ENCODE data around the gene UBE2F. TPM values are rescaled to one million over a fixed set of nuclear protein-coding genes. Genes with fewer than 3 reads are reported as not detected.

Gene UBE2F
- polyA plus RNA-seq, 1 of the 3 experiments (the other 2 are of a cell fraction): 56.9 TPM

GRCh38 chr2:238019962-238020361, 53.1 kb downstream of the UBE2F start:
- H3K79me2 ChIP-seq (ENCODE audit: insufficient read depth): peaks cover 20% of the 10 kb centered on the region; the same call in 1 of the 2 replicates

GRCh38 chr2:238020816-238021215, 54.0 kb downstream of the UBE2F start:
- H3K4me2 ChIP-seq: no peak overlapping the region
- H3K36me3 ChIP-seq (replicated peaks in 1 of 2; ENCODE audit: control insufficient read depth in 1 of 2, insufficient read depth in 2 of 2, low read length in 1 of 2): peaks cover 4 to 32% of the 10 kb centered on the region in 2 experiments
- no peak overlapping the region for H3K27ac ChIP-seq (ENCODE audit: low read depth in 2 of 2, low read length in 1 of 2)
- no peak overlapping the region for H3K9ac ChIP-seq
- no peak overlapping the region for H2AFZ ChIP-seq (ENCODE audit: low read depth)
- DNase-seq: no peak
- CTCF ChIA-PET: no interaction called here
- no peak overlapping the region for H3K4me3 ChIP-seq (ENCODE audit: low read depth in 2 of 2, low read length in 1 of 2)
- H3K9me3 ChIP-seq: no peaks in the 10 kb centered on the region
- H3K9me2 ChIP-seq: no peaks in the 10 kb centered on the region
- no peaks in the 10 kb centered on the region for H4K20me1 ChIP-seq (ENCODE audit: insufficient read depth)
- no peaks in the 10 kb centered on the region for H3F3A ChIP-seq (replicated peaks; ENCODE audit: insufficient read depth)
- H3K27me3 ChIP-seq (ENCODE audit: insufficient read depth): no peaks in the 10 kb centered on the region
- H3K79me2 ChIP-seq (ENCODE audit: insufficient read depth): peaks cover 20% of the 10 kb centered on the region; the same call in 1 of the 2 replicates
- H3K4me1 ChIP-seq (ENCODE audit: control insufficient read depth in 1 of 2, insufficient read depth in 2 of 2, low read depth in 1 of 2, low read length in 1 of 2): peaks cover 0 to 6% of the 10 kb centered on the region in 2 experiments; a peak in 1 of 4 replicates
- 93% methylated on average over 9 of the region's 9 CpGs for WGBS (ENCODE audit: low lambda C conversion rate)
- POLR2A ChIA-PET: no interaction called here
- TF ChIP-seq IRF3 (IDR thresholded peaks at IDR 0.05; ENCODE audit: low read depth, low read length) (no peak), MEF2A (IDR thresholded peaks at IDR 0.05; ENCODE audit: borderline replicate concordance, low read depth) (no peak), TEAD4 (IDR thresholded peaks at IDR 0.05; ENCODE audit: borderline replicate concordance, insufficient read depth) (no peak), MAX (IDR thresholded peaks at IDR 0.05; ENCODE audit: low read depth) (no peak), EP300 (IDR thresholded peaks at IDR 0.05; ENCODE audit: borderline replicate concordance in 1 of 2, low read depth in 1 of 2, low read length in 1 of 2) (no peak), RFX5 (IDR thresholded peaks at IDR 0.05; ENCODE audit: low read length) (no peak), USF2 (IDR thresholded peaks at IDR 0.05; ENCODE audit: borderline replicate concordance, low read depth, low read length) (no peak), FOXJ3 (CRISPR knock-in tag; IDR thresholded peaks at IDR 0.05) (no peak), ELF1 (IDR thresholded peaks at IDR 0.05) (no peak), TCF12 (IDR thresholded peaks at IDR 0.05) (no peak), PBX3 (IDR thresholded peaks at IDR 0.05) (no peak), EZH2phosphoT487 (IDR thresholded peaks at IDR 0.05; ENCODE audit: borderline replicate concordance, low read depth) (no peak), GABPA (IDR thresholded peaks at IDR 0.05; ENCODE audit: low read depth) (no peak), RCOR1 (IDR thresholded peaks at IDR 0.05; ENCODE audit: low read length) (no peak)

More at GRCh38 chr2:238019962-238020361, 53.1 kb downstream of the UBE2F start:
- Histone ChIP-seq H4K20me1 (ENCODE audit: insufficient read depth) (no peaks in the 10 kb centered on the region), H3K27me3 (ENCODE audit: insufficient read depth) (no peaks in the 10 kb centered on the region), H3K9me2 (no peaks in the 10 kb centered on the region), H3F3A (replicated peaks; ENCODE audit: insufficient read depth) (no peaks in the 10 kb centered on the region), H3K4me3 (ENCODE audit: low read depth in 2 of 2, low read length in 1 of 2) (no peak overlapping the region), H3K4me2 (no peak overlapping the region), H3K36me3 (replicated peaks in 1 of 2; ENCODE audit: control insufficient read depth in 1 of 2, insufficient read depth in 2 of 2, low read length in 1 of 2) (peaks cover 4 to 25% of the 10 kb centered on the region in 2 experiments), H3K9me3 (no peaks in the 10 kb centered on the region), H2AFZ (ENCODE audit: low read depth) (no peak overlapping the region), H3K9ac (no peak overlapping the region), H3K4me1 (ENCODE audit: control insufficient read depth in 1 of 2, insufficient read depth in 2 of 2, low read depth in 1 of 2, low read length in 1 of 2) (peaks cover 0 to 6% of the 10 kb centered on the region in 2 experiments; a peak in 1 of 4 replicates), H3K27ac (ENCODE audit: low read depth in 2 of 2, low read length in 1 of 2) (no peak overlapping the region; a peak in 1 of 4 replicates)
- TF ChIP-seq SIN3A (IDR thresholded peaks at IDR 0.05; ENCODE audit: borderline replicate concordance, low read depth, low read length) (no peak), GATA2 (CRISPR knock-in tag; IDR thresholded peaks at IDR 0.05) (no peak), MEF2A (IDR thresholded peaks at IDR 0.05; ENCODE audit: borderline replicate concordance, low read depth) (no peak), ZBTB33 (IDR thresholded peaks at IDR 0.05; ENCODE audit: borderline replicate concordance, low read depth) (no peak)
- no peak for DNase-seq
- WGBS (ENCODE audit: low lambda C conversion rate): 77% methylated on average over 2 of the region's 2 CpGs
- POLR2A ChIA-PET: no interaction called here
- CTCF ChIA-PET: no interaction called here
